Stimulated activated memory B cell treated with anti-CD40 and anti-IgM and Interleukin-4, amounts not matched to agents 10 μg/mL and 1 μg/mL and 100 μg/mL, for 72 hours (primary cell): ENCODE results near the gene LGALS3.

Experiments used
- ATAC-seq: fragments of 150-1000 bp; cut with Tn5 transposase; 2 replicates; pipeline ENCODE4 v1.10.0; 2021
- H3K27ac Mint-ChIP-seq: one replicate; pipeline ENCODE4 v1.8.0; 2022; ENCODE audit warnings: mild to moderate bottlenecking, mixed read lengths
- H3K27me3 Mint-ChIP-seq: one replicate; pipeline ENCODE4 v1.8.0; 2022; ENCODE audit warnings: mixed read lengths
- H3K36me3 Mint-ChIP-seq: one replicate; pipeline ENCODE4 v1.8.0; 2022; ENCODE audit warnings: mixed read lengths
- H3K4me1 Mint-ChIP-seq: one replicate; pipeline ENCODE4 v1.8.0; 2022; ENCODE audit warnings: mixed read lengths
- H3K4me3 Mint-ChIP-seq: one replicate; pipeline ENCODE4 v1.8.0; 2022; ENCODE audit warnings: mild to moderate bottlenecking, moderate library complexity, mixed read lengths
- H3K9me3 Mint-ChIP-seq: one replicate; pipeline ENCODE4 v1.8.0; 2022; ENCODE audit warnings: mixed read lengths

The LGALS3 gene

DNA sequence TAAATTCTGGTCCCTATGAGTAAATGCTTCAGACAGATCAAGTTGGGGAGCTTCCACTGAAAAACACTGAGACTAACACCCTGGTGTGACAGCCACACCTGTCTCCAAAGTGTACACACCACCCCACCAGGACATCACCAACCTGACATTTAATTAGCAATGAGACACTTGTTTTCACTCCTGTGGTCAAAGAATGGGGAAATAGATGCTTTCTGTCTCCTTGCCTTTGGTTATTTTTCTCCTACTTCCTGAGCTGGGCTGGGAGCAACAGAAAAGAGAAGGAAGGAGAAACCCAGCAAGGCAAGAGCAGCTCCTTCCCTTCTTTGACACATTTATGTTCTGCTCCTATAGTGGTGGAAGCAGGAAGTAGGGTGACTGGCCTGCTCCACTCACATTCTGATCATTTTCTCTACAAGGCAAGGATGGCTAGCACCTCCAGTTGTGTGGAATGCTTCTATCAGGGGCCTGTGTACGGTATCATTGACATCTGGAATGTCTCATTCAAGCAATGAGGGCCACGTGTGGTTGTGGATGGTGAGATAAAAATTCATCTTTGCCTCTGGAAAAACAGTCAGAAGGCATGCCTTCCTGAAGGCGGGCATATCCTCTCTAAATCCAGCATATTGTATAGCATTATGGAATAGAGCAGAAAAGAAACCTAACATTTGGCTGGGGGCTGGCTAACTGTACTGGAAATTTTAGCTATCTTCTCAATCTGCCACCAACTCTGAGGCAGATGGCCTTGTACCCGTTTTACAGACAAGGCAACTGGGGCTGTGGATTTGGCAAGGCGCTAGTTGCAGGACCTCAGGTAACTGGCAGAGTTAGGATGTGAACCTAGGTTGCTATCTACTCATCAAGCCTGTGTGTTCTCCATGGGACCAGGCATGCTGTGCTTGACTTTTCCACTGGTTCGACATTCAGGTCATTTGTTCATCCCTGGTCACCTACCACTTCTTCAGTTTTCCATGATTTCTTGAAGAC lies 24.8 kb upstream of the LGALS3 start:
- peak overlapping the region; percentile 86 for H3K27ac Mint-ChIP-seq
- peaks cover 44% of the 10 kb centered on the region for H3K4me1 Mint-ChIP-seq
- no peaks in the 10 kb centered on the region for H3K36me3 Mint-ChIP-seq
- H3K9me3 Mint-ChIP-seq, result no peaks in the 10 kb centered on the region
- no peak overlapping the region for H3K4me3 Mint-ChIP-seq
- no peaks in the 10 kb centered on the region for H3K27me3 Mint-ChIP-seq
- no peak for ATAC-seq

DNA sequence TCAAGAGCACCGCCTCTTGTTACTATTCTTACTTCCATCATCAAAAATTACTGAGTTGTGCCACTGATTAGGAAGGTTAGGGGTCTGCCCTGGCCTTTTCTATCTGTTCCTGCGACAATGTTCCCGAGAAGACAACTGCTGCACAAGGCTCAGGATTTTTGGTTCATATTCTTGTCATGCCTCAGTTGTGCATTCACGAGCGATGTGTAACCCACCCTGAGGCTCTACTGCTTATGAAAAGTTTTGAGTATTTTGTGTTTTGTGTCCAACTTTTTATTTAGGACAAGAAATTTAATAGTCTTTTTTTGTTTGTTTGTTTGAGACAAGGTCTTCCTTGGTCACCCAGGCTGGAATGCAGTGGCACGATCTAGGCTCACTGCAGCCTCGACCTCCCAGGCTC lies 23.1 kb upstream of the LGALS3 start:
- Mint-ChIP-seq H3K4me3 (no peak overlapping the region), H3K4me1 (peaks cover 38% of the 10 kb centered on the region), H3K9me3 (no peaks in the 10 kb centered on the region), H3K27ac (no peak overlapping the region), H3K27me3 (no peaks in the 10 kb centered on the region), H3K36me3 (no peaks in the 10 kb centered on the region)
- ATAC-seq, result no peak

DNA sequence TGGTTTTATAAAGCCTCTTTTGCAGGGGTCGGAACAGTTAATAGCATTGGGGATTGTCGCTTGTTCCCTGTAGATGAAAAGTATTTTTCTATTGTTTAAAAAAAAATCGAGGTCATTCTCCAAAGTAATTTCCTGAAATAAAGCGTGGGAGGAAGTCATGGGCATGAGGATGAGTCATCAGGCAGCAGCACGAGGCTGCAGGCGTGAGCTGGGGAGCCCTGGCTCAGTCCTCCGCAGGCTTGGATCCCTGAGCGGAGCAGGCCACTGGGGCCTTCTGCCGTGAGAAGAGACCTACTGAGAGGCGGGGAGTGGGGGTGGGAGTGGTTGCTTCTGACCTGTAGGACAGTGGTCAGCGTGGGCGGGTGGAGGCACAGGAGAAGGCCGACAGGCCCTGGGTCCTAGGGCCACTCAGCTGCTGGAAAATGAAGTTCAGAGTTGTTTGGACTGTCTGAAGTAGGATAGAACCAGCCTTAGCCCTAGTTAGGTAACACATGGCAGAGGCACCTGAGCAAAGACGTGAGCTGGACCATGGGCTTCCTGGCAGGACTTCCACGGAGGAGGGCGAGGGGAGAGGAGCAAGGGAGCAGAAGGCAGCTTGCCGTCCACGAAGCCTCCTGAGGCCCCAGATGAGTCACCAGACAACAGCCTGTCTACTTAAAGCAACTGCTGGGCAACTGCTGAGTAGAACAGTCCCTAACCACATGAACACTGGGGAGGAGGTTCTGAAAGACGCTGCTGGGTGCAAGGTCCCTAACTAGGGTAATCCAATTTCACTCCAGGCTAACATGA lies 21.1 kb upstream of the LGALS3 start:
- Mint-ChIP-seq H3K36me3 (no peaks in the 10 kb centered on the region), H3K4me3 (no peak overlapping the region), H3K27ac (peak overlapping the region; percentile 78)

DNA sequence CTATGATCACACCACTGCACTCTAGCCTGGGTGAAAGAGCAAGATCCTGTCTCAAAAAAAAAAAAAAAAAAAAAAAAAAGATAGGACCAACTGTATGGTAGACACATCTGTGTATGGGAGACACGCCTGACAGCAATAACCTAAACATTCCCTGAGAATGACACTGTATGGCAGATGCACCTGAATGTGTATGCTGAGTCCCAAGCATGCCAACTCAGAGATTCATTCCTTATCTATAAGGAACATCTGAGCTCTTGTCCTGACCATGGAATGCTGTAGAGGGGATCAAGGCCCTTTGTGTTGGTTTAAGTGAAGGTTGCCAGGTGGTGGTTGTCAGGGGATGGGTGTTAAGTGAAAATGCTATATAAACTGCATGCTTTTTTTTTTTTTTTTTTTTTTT lies 19.2 kb upstream of the LGALS3 start:
- Mint-ChIP-seq H3K27ac (no peak overlapping the region), H3K4me3 (no peak overlapping the region)
- ATAC-seq, result no peak

More for the DNA sequence above, 21.1 kb upstream of the LGALS3 start:
- H3K9me3 Mint-ChIP-seq, result no peaks in the 10 kb centered on the region
- no peaks in the 10 kb centered on the region for H3K27me3 Mint-ChIP-seq
- peak; percentile 83 for ATAC-seq
- peaks cover 25% of the 10 kb centered on the region for H3K4me1 Mint-ChIP-seq

DNA sequence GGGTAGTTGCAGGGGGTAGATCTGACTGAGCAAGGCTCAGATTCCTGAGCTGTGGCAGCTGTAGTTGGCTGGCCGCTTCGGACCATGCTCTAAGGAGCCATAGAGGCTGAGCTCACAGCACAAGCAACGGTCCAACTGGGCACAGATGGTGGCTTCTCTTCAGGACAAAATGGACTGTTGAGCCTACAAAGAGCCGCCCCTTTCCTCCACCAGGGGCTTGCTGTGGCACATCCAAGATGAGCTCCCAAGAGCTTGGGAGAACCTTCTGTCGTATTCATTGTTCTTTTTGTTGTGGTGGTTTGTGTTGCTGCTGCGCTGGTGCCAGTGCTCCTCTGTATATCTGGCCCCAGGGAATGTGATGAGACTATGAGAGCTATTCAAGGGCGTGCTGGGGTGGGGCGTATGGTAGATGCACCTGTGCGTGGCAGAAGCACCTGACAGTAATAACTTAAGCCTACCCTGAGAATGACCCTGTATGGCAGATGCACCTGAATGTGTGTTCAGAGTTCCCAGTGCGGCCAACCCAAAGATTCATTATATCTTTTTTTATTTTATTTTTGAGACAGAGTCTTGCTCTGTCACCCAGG lies 17.8 kb upstream of the LGALS3 start:
- no peaks in the 10 kb centered on the region for H3K27me3 Mint-ChIP-seq
- ATAC-seq, result no peak
- no peak overlapping the region for H3K4me3 Mint-ChIP-seq
- H3K9me3 Mint-ChIP-seq, result no peaks in the 10 kb centered on the region
- peaks cover 17% of the 10 kb centered on the region for H3K4me1 Mint-ChIP-seq
- no peaks in the 10 kb centered on the region for H3K36me3 Mint-ChIP-seq
- no peak overlapping the region for H3K27ac Mint-ChIP-seq

More for the DNA sequence above, 19.2 kb upstream of the LGALS3 start:
- no peaks in the 10 kb centered on the region for H3K27me3 Mint-ChIP-seq
- H3K36me3 Mint-ChIP-seq, result no peaks in the 10 kb centered on the region
- H3K9me3 Mint-ChIP-seq, result no peaks in the 10 kb centered on the region
- peaks cover 17% of the 10 kb centered on the region for H3K4me1 Mint-ChIP-seq

DNA sequence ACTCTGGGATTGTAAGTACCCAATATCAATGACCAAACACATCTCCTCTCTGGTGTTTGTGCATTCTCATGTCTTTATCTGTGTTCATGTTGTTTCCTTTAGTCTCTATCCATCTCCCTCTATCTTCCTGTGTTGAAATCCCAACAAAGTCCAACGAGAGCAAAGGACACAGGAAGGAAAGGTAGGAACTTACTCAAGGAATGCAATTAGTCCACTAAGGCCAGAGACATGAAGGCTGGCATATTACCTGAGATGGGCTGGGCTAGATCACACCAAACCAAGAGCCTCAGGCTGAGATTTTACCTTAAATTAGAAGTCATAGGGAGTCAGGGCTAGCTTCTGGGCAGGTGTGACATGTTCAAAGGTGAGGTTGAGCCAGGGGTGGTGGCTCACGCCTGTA lies 14.3 kb upstream of the LGALS3 start:
- no peaks in the 10 kb centered on the region for H3K36me3 Mint-ChIP-seq
- H3K4me1 Mint-ChIP-seq, result peaks cover 7% of the 10 kb centered on the region
- H3K9me3 Mint-ChIP-seq, result no peaks in the 10 kb centered on the region
- no peak overlapping the region for H3K4me3 Mint-ChIP-seq
- no peaks in the 10 kb centered on the region for H3K27me3 Mint-ChIP-seq
- ATAC-seq, result no peak
- no peak overlapping the region for H3K27ac Mint-ChIP-seq

DNA sequence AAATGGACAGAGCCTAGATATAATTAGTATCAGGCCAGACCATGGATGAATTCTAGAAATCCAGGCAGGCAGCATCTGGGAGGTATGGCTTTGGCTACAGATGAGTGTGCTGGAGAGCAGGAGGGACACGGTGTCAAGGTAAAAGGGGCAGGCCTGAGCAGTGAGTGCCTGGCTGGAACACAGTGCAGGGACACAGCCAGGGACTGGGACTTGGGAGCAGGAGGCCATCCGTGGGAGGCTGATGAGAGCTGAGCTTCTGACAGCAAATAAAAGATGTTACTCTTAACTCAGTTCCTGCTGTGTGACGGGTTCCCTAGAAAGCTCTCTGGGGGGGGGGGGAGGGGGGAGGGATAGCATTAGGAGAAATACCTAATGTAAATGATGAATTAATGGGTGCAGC lies 13.6 kb upstream of the LGALS3 start:
- Mint-ChIP-seq H3K4me1 (peaks cover 7% of the 10 kb centered on the region), H3K36me3 (no peaks in the 10 kb centered on the region), H3K27me3 (no peaks in the 10 kb centered on the region), H3K27ac (no peak overlapping the region), H3K4me3 (no peak overlapping the region), H3K9me3 (no peaks in the 10 kb centered on the region)
- ATAC-seq, result no peak

DNA sequence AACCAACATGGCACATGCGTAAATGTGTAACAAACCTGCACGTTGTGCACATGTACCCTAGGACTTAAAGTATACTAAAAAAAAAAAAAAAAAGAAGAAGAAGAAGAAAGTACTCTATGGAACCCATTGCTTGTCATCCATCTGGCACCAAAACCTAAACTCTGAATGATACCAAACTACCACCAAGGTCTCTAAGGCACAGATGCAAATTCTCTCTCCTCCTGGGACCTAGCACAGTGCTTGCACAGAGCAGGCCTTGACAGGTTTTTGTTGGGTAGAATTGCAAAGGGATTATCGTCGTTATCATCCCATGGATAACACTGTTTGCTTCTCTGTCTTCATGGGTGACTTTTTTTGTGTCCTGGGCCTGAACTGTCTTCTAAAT lies 13.2 kb upstream of the LGALS3 start:
- peaks cover 7% of the 10 kb centered on the region for H3K4me1 Mint-ChIP-seq
- H3K4me3 Mint-ChIP-seq, result no peak overlapping the region
- no peaks in the 10 kb centered on the region for H3K9me3 Mint-ChIP-seq
- no peaks in the 10 kb centered on the region for H3K27me3 Mint-ChIP-seq
- H3K36me3 Mint-ChIP-seq, result no peaks in the 10 kb centered on the region
- no peak overlapping the region for H3K27ac Mint-ChIP-seq
- no peak for ATAC-seq

DNA sequence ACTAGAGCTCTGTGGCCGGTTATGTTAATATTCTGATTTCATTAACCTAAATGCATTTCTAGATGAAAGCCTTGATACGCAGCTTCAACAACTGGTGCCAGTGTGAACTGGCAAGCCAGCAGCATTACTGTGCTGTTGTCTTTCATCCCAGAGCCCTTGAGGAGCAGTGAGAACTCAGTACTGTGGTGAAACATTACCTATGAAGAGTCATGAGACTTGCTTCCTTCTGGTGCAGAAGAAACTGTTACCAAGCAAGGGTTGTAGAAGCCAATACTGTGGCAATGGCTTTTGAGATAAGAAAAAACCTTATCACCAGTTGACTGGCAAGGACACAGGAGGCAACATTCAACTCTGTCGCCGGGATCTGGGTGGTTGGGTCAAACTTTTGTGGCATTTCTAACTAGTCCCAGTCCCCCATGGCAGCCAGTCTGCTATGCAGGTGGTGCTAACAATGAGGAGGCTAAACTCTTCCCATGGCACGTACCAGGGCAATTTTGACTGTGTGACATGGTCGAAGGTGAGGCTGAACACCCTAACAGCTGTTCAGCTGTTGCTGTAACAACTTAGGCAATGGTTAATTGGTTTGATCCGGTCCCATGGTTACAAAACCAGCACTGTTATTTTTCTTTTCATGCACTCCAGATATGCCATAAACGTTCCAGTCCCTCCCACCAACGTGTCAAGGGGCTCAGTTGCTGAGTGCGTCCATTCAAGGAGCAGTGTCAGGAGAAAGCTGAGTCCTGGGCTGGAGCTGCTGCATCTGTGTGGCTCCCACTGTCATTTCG lies 12.6 kb upstream of the LGALS3 start:
- Mint-ChIP-seq H3K4me3 (no peak overlapping the region), H3K27me3 (no peaks in the 10 kb centered on the region), H3K36me3 (no peaks in the 10 kb centered on the region), H3K27ac (no peak overlapping the region), H3K4me1 (peaks cover 7% of the 10 kb centered on the region), H3K9me3 (no peaks in the 10 kb centered on the region)
- ATAC-seq, result no peak

DNA sequence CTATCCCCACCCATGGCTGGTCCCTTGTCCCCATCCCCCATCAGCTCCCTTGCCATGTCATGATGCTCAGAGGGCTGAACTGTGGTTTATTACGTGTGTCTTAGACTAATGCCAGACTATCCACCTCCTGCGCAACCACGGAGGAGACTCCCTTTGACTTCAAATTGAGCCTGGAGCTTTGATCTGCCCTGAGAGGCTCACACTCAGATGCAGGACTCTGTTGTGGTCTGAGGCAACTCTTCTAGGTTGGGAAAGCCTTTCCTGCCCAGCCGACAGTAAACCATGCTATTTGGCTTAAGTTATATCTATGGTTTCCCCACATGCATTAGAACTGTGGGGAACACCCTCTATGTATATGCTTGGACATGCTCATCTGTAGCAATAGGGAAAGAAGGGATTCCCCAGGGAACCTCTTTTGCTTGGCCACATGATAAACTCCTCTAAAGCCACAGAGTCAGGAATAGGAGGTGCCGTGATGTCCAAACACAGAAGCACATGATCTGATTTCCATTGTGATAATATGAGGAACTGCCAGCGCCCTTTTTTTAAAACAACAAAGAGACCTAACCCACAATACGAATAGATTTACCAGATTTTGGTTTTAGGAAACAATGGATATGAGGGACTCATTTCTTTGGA lies 11.1 kb upstream of the LGALS3 start:
- no peak for ATAC-seq
- peaks cover 7% of the 10 kb centered on the region for H3K4me1 Mint-ChIP-seq
- H3K27ac Mint-ChIP-seq, result no peak overlapping the region
- H3K4me3 Mint-ChIP-seq, result no peak overlapping the region
- H3K36me3 Mint-ChIP-seq, result no peaks in the 10 kb centered on the region
- no peaks in the 10 kb centered on the region for H3K27me3 Mint-ChIP-seq
- no peaks in the 10 kb centered on the region for H3K9me3 Mint-ChIP-seq

DNA sequence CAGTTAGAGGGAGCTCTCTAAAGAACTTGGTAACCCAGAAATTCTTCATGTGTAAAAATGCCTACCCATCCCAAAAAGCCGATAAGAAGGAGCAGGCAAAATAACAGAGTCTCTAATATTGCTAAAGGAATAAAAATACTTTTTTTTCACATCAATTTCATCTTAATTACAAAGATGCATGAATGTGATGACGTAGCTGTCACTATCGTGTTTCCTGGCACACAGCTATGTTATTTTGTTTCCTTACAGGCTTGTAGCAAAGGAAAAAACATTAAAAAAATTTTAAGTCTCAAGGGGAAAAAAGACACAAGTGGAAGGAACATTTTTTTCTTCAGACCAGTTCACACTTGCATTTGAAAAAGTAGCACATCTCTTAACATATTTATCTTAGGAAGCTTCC lies 10.3 kb upstream of the LGALS3 start:
- ATAC-seq, result no peak
- H3K27ac Mint-ChIP-seq, result no peak overlapping the region

DNA sequence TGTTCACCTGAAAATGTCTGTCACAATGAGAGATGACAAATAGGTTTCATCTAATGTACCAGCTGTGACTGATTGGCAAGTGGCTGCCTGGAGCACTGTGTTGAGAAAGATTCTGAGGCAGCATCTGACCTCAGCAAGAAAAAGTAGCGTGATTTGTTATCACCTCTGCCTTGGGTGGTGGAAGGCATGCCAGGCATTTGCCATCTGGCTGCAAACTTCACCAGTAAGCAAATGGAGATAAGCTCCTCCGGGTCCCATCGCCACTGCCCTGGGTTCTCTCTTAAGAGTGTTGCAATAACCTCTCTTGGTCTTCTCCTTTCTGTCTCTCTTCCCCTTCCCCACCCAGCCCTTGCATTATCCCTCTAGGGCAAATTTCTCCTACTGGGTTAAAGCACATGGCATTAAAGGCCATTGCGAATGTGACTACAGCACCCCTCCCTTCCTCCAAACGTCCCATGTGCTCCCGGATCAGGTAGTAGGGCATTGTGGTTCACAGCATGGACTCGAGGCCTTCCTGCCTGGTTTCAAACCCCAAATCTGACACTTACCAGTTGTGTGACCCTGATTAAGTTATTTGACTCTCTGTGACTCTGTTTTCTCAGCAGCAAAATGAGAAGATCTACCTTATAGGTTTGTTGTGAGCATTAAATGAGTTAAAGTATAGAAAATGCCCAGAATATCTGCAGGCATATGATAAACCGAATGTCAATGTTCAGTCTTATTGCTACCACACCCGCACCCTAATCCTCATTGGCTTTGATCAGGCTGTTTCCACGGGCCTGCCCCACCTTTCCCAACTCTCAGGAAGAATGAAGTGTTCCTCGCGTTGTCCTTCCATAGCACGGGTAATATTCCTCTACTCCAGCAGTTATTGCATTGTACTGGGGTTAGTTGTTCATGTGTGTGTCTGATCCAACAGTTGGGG lies 8.2 kb upstream of the LGALS3 start:
- no peaks in the 10 kb centered on the region for H3K9me3 Mint-ChIP-seq
- H3K27me3 Mint-ChIP-seq, result no peaks in the 10 kb centered on the region
- H3K4me1 Mint-ChIP-seq, result peaks cover 5% of the 10 kb centered on the region
- no peaks in the 10 kb centered on the region for H3K36me3 Mint-ChIP-seq
- no peak overlapping the region for H3K27ac Mint-ChIP-seq
- no peak overlapping the region for H3K4me3 Mint-ChIP-seq
- ATAC-seq, result no peak

More for the DNA sequence above, 10.3 kb upstream of the LGALS3 start:
- no peak overlapping the region for H3K4me3 Mint-ChIP-seq
- no peaks in the 10 kb centered on the region for H3K27me3 Mint-ChIP-seq
- no peaks in the 10 kb centered on the region for H3K9me3 Mint-ChIP-seq
- H3K36me3 Mint-ChIP-seq, result no peaks in the 10 kb centered on the region
- no peaks in the 10 kb centered on the region for H3K4me1 Mint-ChIP-seq

DNA sequence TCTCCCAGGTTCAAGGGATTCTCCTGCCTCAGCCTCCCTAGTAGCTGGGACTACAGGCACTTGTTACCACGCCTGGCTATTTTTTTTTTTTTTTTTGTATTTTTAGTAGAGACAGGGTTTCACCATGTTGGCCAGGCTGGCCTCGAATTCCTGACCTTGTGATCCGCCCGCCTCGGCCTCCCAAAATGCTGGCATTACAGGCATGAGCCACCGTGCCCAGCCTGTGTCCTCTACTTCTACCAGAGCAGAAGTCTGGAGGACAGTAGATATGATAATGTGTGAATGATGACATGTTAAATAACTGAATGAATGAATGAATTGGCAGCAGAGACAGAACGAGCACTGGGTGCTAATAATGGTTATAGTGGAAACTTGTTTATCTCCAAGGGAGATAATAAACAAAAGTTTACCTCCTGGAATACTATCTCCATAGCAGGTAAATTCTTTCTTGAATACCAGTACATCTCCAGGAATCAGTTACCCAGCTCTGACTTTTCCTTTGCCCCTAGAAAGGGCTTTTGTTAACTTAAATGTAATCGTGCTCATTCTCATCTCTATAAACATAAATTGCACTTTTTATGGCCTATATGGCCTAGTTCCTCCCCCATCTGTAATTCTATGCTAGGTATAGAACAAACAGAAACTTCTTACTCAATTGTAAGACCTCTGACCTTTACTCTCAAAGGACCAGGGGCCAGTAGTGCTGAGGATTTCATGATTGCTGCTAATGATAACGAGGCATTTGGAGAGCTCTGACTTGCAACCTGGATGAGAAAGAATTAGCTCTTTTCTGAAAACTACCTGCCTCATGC lies 7.2 kb upstream of the LGALS3 start:
- ATAC-seq, result no peak
- Mint-ChIP-seq H3K4me1 (peaks cover 5% of the 10 kb centered on the region), H3K9me3 (no peaks in the 10 kb centered on the region), H3K27ac (no peak overlapping the region), H3K36me3 (no peaks in the 10 kb centered on the region), H3K27me3 (no peaks in the 10 kb centered on the region), H3K4me3 (no peak overlapping the region)
